WTC11 (cell line): Measurements from ENCODE around the gene HDAC6. TPM values are rescaled to one million over a fixed set of nuclear protein-coding genes. Genes with fewer than 3 reads are reported as not detected.

ENCODE experiments used
- ATAC-seq: fragments of 200-7000 bp; cut with Tn5 transposase; 2 replicates; pipeline ENCODE4 v1.10.0; 2021; ENCODE audit warnings: mild to moderate bottlenecking, moderate library complexity
- CTCF ChIA-PET: fragments of 300-600 bp; sonication (Branson Sonifier 250); formaldehyde crosslinking; loops from one replicate; lab custom pipeline; 2021; ENCODE audit warnings: antibody characterized with exemption; lab: Charles Lee
- POLR2A ChIA-PET: fragments of 350-600 bp; sonication (Branson Sonifier 250); formaldehyde crosslinking; loops from one replicate; lab custom pipeline; 2021; ENCODE audit warnings: antibody characterized with exemption; lab: Charles Lee
- DNase-seq: peaks from one replicate; pipeline ENCODE4 v3.0.0; 2021; ENCODE audit warnings: low spot score
- H3K27ac Mint-ChIP-seq: 2 replicates; pipeline ENCODE4 v1.8.0; 2021; ENCODE audit warnings: mixed read lengths
- H3K27me3 Mint-ChIP-seq: 2 replicates; pipeline ENCODE4 v1.8.0; 2021; ENCODE audit warnings: low read depth, mild to moderate bottlenecking, moderate library complexity, mixed read lengths
- H3K36me3 Mint-ChIP-seq: 2 replicates; pipeline ENCODE4 v1.8.0; 2021; ENCODE audit warnings: mixed read lengths
- H3K4me1 Mint-ChIP-seq: 2 replicates; pipeline ENCODE4 v1.8.0; 2022; ENCODE audit warnings: mixed read lengths
- H3K4me3 Mint-ChIP-seq: 2 replicates; pipeline ENCODE4 v1.8.0; 2021; ENCODE audit warnings: mild to moderate bottlenecking, moderate library complexity, mixed read lengths
- H3K9me3 Mint-ChIP-seq: 2 replicates; pipeline ENCODE4 v1.8.0; 2021; ENCODE audit warnings: mixed read lengths
- CREB1 ChIP-seq: sonication (generic); formaldehyde crosslinking; IDR thresholded peaks from 2 replicates; pipeline ENCODE4 v1.8.0; 2023; ENCODE audit warnings: mild to moderate bottlenecking, missing genetic modification reagents
- FOXJ3 ChIP-seq: sonication (generic); formaldehyde crosslinking; IDR thresholded peaks from 2 replicates; pipeline ENCODE4 v1.9.0; 2021; ENCODE audit warnings: missing genetic modification reagents, mild to moderate bottlenecking, borderline replicate concordance
- FOXP1 ChIP-seq: sonication (generic); formaldehyde crosslinking; IDR thresholded peaks from 2 replicates; pipeline ENCODE4 v1.8.0; 2022; ENCODE audit warnings: missing genetic modification reagents, mild to moderate bottlenecking, moderate library complexity, borderline replicate concordance
- GABPB1 ChIP-seq: sonication (generic); formaldehyde crosslinking; IDR thresholded peaks from 2 replicates; pipeline ENCODE4 v1.8.1; 2023; ENCODE audit warnings: mild to moderate bottlenecking, missing genetic modification reagents
- IRF2 ChIP-seq: sonication (generic); formaldehyde crosslinking; IDR thresholded peaks from 2 replicates; pipeline ENCODE4 v1.8.0; 2022; ENCODE audit warnings: low read depth, missing genetic modification reagents, borderline replicate concordance
- JUN ChIP-seq: sonication (generic); formaldehyde crosslinking; IDR thresholded peaks from 2 replicates; pipeline ENCODE4 v1.8.0; 2023; ENCODE audit warnings: mild to moderate bottlenecking, missing genetic modification reagents
- NFATC4 ChIP-seq: fragments of 250-450 bp; sonication (Bioruptor Pico); IDR thresholded peaks from 2 replicates; pipeline ENCODE4 v1.9.0; 2021; ENCODE audit warnings: mild to moderate bottlenecking
- SMAD4 ChIP-seq: sonication (generic); formaldehyde crosslinking; IDR thresholded peaks from 2 replicates; pipeline ENCODE4 v1.8.0; 2022; ENCODE audit warnings: mild to moderate bottlenecking, missing genetic modification reagents
- TP53 ChIP-seq: sonication (generic); formaldehyde crosslinking; IDR thresholded peaks from 2 replicates; pipeline ENCODE4 v1.8.1; 2023; ENCODE audit warnings: mild to moderate bottlenecking, missing genetic modification reagents
- ZBTB21 ChIP-seq: sonication (generic); formaldehyde crosslinking; IDR thresholded peaks from 2 replicates; pipeline ENCODE4 v1.8.1; 2023; ENCODE audit warnings: mild to moderate bottlenecking, missing genetic modification reagents, borderline replicate concordance
- ZNF121 ChIP-seq: sonication (generic); formaldehyde crosslinking; IDR thresholded peaks from 2 replicates; pipeline ENCODE4 v1.8.0; 2023; ENCODE audit warnings: missing genetic modification reagents
- ZNF219 ChIP-seq: sonication (generic); formaldehyde crosslinking; IDR thresholded peaks from 2 replicates; pipeline ENCODE4 v1.8.0; 2023; ENCODE audit warnings: missing genetic modification reagents, mild to moderate bottlenecking, borderline replicate concordance
- ZNF396 ChIP-seq: fragments of 250-450 bp; sonication (Bioruptor Pico); IDR thresholded peaks from 2 replicates; pipeline ENCODE4 v1.8.0; 2021; ENCODE audit warnings: mild to moderate bottlenecking, moderate library complexity, borderline replicate concordance
- total RNA-seq: library from RNA; stranded (reverse); gene quantifications from 3 replicates; pipeline ENCODE4 v1.2.3, GENCODE V29; 2021
- TF ChIP-seq, protein P1 (sequence below): sonication (generic); formaldehyde crosslinking; IDR thresholded peaks from 2 replicates; pipeline ENCODE4 v1.8.0; 2023; ENCODE audit warnings: missing genetic modification reagents
- TF ChIP-seq, protein P2 (sequence below): sonication (generic); formaldehyde crosslinking; IDR thresholded peaks from 2 replicates; pipeline ENCODE4 v1.8.1; 2023; ENCODE audit warnings: mild to moderate bottlenecking, missing genetic modification reagents, moderate library complexity
- TF ChIP-seq, protein P3 (sequence below): sonication (generic); formaldehyde crosslinking; IDR thresholded peaks from 2 replicates; pipeline ENCODE4 v1.8.1; 2023; ENCODE audit warnings: mild to moderate bottlenecking, missing genetic modification reagents
- TF ChIP-seq, protein P4 (sequence below): sonication (generic); formaldehyde crosslinking; IDR thresholded peaks from 2 replicates; pipeline ENCODE4 v1.8.0; 2022; ENCODE audit warnings: missing genetic modification reagents
- TF ChIP-seq, protein P5 (sequence below): fragments of 250-450 bp; sonication (Bioruptor Pico); IDR thresholded peaks from 2 replicates; pipeline ENCODE4 v1.9.0; 2021; ENCODE audit warnings: mild to moderate bottlenecking, borderline replicate concordance

The HDAC6 gene
- total RNA-seq, 1 experiment from 2014 or later: 58.5 TPM

DNA sequence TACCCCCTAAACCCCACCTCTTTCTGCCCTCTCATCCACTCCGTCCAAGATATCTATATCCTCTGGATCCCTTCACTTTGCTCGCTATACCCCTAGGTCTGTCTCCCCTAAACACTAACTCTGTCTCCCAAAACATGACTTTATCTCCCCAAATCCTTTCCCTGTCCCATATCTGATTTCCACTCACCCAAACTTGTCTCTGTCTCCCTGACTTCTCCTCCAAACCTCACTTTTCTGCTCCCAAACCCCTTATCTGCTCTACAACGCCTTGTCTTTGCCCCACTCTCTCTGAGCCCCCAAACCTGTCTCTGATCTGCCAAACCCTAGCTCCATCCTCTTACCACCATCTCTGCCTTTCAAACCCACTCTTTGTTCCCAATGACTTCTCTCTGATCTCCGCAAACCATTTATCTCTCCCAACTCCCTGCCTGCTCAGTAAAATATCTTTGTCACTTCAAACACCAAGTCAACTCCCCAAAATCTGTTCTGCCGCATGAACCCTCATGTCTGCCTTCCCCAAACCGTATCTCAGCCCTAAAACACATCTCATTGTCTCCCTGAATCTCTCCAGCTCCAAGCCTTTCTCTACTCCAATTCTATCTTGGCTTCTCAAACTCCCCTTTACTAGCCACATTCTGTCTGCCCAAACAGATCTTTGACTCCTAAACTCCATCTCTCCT lies 14.9 kb upstream of the HDAC6 start:
- peaks cover 15% of the 10 kb centered on the region for H3K27me3 Mint-ChIP-seq
- DNase-seq (no peak), ATAC-seq (no peak)
- H3K9me3 Mint-ChIP-seq: no peaks in the 10 kb centered on the region
- no peak overlapping the region for H3K4me3 Mint-ChIP-seq
- ChIA-PET CTCF (no interaction called here), POLR2A (no interaction called here)
- TF ChIP-seq NFATC4: no peak
- TF ChIP-seq ZBTB21 (CRISPR knock-in tag): no peak
- TF ChIP-seq FOXJ3: no peak
- no peak for TF ChIP-seq GABPB1 (CRISPR knock-in tag)
- TF ChIP-seq SMAD4 (CRISPR knock-in tag): no peak
- TF ChIP-seq, protein P1, sequence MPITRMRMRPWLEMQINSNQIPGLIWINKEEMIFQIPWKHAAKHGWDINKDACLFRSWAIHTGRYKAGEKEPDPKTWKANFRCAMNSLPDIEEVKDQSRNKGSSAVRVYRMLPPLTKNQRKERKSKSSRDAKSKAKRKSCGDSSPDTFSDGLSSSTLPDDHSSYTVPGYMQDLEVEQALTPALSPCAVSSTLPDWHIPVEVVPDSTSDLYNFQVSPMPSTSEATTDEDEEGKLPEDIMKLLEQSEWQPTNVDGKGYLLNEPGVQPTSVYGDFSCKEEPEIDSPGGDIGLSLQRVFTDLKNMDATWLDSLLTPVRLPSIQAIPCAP (CRISPR knock-in tag): no peak
- no peak for TF ChIP-seq ZNF219 (CRISPR knock-in tag)
- TF ChIP-seq ZNF121: no peak
- no peak for TF ChIP-seq TP53 (CRISPR knock-in tag)
- TF ChIP-seq, protein P2, sequence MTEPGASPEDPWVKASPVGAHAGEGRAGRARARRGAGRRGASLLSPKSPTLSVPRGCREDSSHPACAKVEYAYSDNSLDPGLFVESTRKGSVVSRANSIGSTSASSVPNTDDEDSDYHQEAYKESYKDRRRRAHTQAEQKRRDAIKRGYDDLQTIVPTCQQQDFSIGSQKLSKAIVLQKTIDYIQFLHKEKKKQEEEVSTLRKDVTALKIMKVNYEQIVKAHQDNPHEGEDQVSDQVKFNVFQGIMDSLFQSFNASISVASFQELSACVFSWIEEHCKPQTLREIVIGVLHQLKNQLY (CRISPR knock-in tag): no peak
- no peaks in the 10 kb centered on the region for H3K4me1 Mint-ChIP-seq
- H3K36me3 Mint-ChIP-seq: no peaks in the 10 kb centered on the region
- no peak overlapping the region for H3K27ac Mint-ChIP-seq

DNA sequence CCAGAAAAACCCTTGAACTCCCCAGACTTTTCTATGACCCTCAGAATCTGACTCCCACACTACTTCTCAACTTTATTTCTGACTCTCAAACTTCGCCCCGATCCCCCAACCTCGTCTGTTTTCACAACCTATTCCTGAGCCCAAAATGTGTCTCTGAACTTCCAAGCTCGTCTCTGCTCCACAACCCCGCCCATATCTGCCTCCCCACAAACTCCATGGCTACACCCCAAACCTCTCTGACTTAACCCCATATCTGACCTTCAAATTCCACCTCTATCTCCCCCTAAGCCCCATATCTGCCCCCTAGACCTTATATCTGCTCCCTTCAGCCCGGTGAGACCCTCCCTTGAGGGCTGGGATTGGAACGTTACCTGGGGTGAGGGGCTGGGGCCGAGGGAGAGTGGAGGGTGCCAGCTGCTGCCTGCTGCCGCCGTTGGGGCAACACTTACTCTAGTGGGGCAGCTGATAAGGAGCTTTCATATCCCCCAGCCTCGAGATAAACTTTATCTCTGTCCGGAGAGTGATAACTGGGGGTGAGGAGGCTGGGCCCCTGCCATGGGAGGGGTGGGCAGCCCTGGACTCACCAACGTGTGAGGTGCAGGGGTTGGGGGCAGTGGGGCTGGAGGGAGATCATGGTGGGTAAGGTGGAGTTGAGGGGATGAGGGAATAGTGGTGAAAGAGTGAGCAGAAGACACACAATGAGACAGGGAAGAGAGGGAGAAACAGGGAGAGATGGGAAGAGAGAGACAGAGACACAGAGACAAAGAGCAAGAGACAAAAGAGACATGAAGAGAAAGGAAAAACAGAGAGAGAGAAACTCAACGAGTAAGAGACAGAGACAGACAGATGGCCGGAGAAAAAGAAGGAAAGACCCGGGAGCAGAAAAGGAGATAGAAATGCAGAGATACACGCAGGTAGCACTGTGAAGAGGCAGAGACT lies 14.1 kb upstream of the HDAC6 start:
- Mint-ChIP-seq H3K4me3 (no peak overlapping the region), H3K27me3 (peaks cover 15% of the 10 kb centered on the region), H3K4me1 (no peaks in the 10 kb centered on the region), H3K36me3 (no peaks in the 10 kb centered on the region), H3K9me3 (no peaks in the 10 kb centered on the region), H3K27ac (no peak overlapping the region)
- ATAC-seq: no peak
- POLR2A ChIA-PET: no interaction called here
- no peak for DNase-seq
- TF ChIP-seq GABPB1 (CRISPR knock-in tag) (no peak), TP53 (CRISPR knock-in tag) (no peak), CREB1 (CRISPR knock-in tag) (no peak), IRF2 (no peak), JUN (CRISPR knock-in tag) (no peak), FOXP1 (no peak), ZNF396 (CRISPR knock-in tag) (no peak)
- TF ChIP-seq, protein P3, sequence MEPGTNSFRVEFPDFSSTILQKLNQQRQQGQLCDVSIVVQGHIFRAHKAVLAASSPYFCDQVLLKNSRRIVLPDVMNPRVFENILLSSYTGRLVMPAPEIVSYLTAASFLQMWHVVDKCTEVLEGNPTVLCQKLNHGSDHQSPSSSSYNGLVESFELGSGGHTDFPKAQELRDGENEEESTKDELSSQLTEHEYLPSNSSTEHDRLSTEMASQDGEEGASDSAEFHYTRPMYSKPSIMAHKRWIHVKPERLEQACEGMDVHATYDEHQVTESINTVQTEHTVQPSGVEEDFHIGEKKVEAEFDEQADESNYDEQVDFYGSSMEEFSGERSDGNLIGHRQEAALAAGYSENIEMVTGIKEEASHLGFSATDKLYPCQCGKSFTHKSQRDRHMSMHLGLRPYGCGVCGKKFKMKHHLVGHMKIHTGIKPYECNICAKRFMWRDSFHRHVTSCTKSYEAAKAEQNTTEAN (CRISPR knock-in tag): no peak
- TF ChIP-seq, protein P4, sequence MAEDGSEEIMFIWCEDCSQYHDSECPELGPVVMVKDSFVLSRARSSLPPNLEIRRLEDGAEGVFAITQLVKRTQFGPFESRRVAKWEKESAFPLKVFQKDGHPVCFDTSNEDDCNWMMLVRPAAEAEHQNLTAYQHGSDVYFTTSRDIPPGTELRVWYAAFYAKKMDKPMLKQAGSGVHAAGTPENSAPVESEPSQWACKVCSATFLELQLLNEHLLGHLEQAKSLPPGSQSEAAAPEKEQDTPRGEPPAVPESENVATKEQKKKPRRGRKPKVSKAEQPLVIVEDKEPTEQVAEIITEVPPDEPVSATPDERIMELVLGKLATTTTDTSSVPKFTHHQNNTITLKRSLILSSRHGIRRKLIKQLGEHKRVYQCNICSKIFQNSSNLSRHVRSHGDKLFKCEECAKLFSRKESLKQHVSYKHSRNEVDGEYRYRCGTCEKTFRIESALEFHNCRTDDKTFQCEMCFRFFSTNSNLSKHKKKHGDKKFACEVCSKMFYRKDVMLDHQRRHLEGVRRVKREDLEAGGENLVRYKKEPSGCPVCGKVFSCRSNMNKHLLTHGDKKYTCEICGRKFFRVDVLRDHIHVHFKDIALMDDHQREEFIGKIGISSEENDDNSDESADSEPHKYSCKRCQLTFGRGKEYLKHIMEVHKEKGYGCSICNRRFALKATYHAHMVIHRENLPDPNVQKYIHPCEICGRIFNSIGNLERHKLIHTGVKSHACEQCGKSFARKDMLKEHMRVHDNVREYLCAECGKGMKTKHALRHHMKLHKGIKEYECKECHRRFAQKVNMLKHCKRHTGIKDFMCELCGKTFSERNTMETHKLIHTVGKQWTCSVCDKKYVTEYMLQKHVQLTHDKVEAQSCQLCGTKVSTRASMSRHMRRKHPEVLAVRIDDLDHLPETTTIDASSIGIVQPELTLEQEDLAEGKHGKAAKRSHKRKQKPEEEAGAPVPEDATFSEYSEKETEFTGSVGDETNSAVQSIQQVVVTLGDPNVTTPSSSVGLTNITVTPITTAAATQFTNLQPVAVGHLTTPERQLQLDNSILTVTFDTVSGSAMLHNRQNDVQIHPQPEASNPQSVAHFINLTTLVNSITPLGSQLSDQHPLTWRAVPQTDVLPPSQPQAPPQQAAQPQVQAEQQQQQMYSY (CRISPR knock-in tag): no peak
- TF ChIP-seq, protein P5, sequence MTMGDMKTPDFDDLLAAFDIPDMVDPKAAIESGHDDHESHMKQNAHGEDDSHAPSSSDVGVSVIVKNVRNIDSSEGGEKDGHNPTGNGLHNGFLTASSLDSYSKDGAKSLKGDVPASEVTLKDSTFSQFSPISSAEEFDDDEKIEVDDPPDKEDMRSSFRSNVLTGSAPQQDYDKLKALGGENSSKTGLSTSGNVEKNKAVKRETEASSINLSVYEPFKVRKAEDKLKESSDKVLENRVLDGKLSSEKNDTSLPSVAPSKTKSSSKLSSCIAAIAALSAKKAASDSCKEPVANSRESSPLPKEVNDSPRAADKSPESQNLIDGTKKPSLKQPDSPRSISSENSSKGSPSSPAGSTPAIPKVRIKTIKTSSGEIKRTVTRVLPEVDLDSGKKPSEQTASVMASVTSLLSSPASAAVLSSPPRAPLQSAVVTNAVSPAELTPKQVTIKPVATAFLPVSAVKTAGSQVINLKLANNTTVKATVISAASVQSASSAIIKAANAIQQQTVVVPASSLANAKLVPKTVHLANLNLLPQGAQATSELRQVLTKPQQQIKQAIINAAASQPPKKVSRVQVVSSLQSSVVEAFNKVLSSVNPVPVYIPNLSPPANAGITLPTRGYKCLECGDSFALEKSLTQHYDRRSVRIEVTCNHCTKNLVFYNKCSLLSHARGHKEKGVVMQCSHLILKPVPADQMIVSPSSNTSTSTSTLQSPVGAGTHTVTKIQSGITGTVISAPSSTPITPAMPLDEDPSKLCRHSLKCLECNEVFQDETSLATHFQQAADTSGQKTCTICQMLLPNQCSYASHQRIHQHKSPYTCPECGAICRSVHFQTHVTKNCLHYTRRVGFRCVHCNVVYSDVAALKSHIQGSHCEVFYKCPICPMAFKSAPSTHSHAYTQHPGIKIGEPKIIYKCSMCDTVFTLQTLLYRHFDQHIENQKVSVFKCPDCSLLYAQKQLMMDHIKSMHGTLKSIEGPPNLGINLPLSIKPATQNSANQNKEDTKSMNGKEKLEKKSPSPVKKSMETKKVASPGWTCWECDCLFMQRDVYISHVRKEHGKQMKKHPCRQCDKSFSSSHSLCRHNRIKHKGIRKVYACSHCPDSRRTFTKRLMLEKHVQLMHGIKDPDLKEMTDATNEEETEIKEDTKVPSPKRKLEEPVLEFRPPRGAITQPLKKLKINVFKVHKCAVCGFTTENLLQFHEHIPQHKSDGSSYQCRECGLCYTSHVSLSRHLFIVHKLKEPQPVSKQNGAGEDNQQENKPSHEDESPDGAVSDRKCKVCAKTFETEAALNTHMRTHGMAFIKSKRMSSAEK (CRISPR knock-in tag): no peak
- CTCF ChIA-PET: no interaction called here
